Fibroblast of lung (primary cell): Measurements from ENCODE around the gene ARHGEF4.

Experiments used
- CTCF ChIP-seq, 2 donors: IDR thresholded peaks in 1 of 2; conservative IDR thresholded peaks in 1 of 2; 1 replicate in 1 of 2; 2 replicates in 1 of 2; pipeline ENCODE4 v1.5.1; 2011 to 2012; ENCODE audit warnings: low read length in 2 of 2, control low read depth in 1 of 2, inconsistent platforms in 1 of 2, low read depth in 1 of 2, mild to moderate bottlenecking in 1 of 2
- EZH2 ChIP-seq: IDR thresholded peaks from 2 replicates; pipeline ENCODE4 v1.5.1; 2012; ENCODE audit warnings: low read length, control low read depth, mild to moderate bottlenecking; ENCODE audit errors: missing control alignments

- TF ChIP-seq CTCF (conservative IDR thresholded peaks at IDR 0.05 in 1 of 2, IDR thresholded peaks at IDR 0.05 in 1 of 2; ENCODE audit: low read depth in 1 of 2, low read length in 2 of 2): no peak
- no peak for TF ChIP-seq EZH2
These were observed 190.2 kb downstream of the ARHGEF4 start for GRCh38 chr2:131026919-131027318.
